GM12892 (cell line): ENCODE measurements around the gene ASXL2.

Experiments used
- POLR2A ChIP-seq: IDR thresholded peaks from 2 replicates; pipeline ENCODE4 v1.6.1; 2011; ENCODE audit warnings: low read depth, low read length, control low read depth
- POLR2AphosphoS5 ChIP-seq: IDR thresholded peaks from 2 replicates; pipeline ENCODE4 v1.6.1; 2011; ENCODE audit warnings: low read depth, low read length, control low read depth

GRCh38 chr2:25805987-25806386 is 72.3 kb downstream of the ASXL2 start:
- TF ChIP-seq POLR2A, result no peak
- TF ChIP-seq POLR2AphosphoS5, result no peak
